ENCODE results near the gene DSCAM.

GRCh38 chr21:40191616-40192015 lies 655.3 kb downstream of the DSCAM start:
- TF ChIP-seq POLR2A (IDR thresholded peaks at IDR 0.05) = no peak
- no peak for TF ChIP-seq CTCF (IDR thresholded peaks at IDR 0.05)
